ENCODE data around the gene MYOT. TPM values are rescaled to one million over a fixed set of nuclear protein-coding genes. Genes with fewer than 3 reads are reported as not detected.

The MYOT gene
- total and polyA plus RNA-seq, 12 donors = 6.4 to 180 (median 11.7) TPM

GRCh38 chr5:137894586-137894985 lies 26.9 kb downstream of the MYOT start:
- H3K36me3 ChIP-seq = no peaks in the 10 kb centered on the region
- H3K27me3 ChIP-seq = no peaks in the 10 kb centered on the region
- no peak overlapping the region for H3K27ac ChIP-seq
- TF ChIP-seq, protein P1, sequence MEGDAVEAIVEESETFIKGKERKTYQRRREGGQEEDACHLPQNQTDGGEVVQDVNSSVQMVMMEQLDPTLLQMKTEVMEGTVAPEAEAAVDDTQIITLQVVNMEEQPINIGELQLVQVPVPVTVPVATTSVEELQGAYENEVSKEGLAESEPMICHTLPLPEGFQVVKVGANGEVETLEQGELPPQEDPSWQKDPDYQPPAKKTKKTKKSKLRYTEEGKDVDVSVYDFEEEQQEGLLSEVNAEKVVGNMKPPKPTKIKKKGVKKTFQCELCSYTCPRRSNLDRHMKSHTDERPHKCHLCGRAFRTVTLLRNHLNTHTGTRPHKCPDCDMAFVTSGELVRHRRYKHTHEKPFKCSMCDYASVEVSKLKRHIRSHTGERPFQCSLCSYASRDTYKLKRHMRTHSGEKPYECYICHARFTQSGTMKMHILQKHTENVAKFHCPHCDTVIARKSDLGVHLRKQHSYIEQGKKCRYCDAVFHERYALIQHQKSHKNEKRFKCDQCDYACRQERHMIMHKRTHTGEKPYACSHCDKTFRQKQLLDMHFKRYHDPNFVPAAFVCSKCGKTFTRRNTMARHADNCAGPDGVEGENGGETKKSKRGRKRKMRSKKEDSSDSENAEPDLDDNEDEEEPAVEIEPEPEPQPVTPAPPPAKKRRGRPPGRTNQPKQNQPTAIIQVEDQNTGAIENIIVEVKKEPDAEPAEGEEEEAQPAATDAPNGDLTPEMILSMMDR (IDR thresholded peaks at IDR 0.05) = no peak
- DNase-seq (no peak), ATAC-seq (no peak)
- intact Hi-C loops (cut with DNase I) = loop anchor here in 1 of 10 donors (5.0 kb wide), 1 partner anchor 58 kb away; no protein-coding TSS in a partner anchor
- H3K4me3 ChIP-seq = no peak overlapping the region
- H3K9me3 ChIP-seq = no peaks in the 10 kb centered on the region
- peaks cover 0 to 14% (median 8%) of the 10 kb centered on the region in 9 donors for H3K4me1 ChIP-seq

DNA sequence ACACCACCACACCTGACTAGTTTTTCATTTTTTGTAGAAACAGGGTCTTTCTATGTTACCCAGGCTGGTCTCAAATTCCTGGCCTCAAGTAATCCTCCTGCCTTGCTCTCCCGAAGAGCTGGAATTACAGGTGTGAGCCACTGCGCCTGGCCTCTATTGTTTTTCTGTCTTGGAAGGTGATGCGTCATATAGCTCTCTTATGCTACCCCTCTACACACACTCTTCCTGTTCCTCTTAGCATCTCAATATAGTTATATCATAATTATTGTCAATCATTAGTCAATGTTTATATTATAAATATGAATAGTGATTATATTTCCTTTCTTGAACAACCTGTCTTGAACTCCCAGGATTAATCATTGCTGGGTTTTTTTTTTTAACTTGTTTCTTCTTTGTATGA lies 28.9 kb downstream of the MYOT start:
- Histone ChIP-seq H3K36me3 (no peaks in the 10 kb centered on the region), H3K4me1 (peaks cover 0 to 18% (median 12%) of the 10 kb centered on the region in 9 donors), H3K27ac (no peak overlapping the region), H3K9me3 (no peaks in the 10 kb centered on the region), H3K27me3 (no peaks in the 10 kb centered on the region), H3K4me3 (no peak overlapping the region)
- TF ChIP-seq, protein P1 (IDR thresholded peaks at IDR 0.05) = no peak
- 88 to 95% methylated on average over 3 of the region's 3 CpGs for WGBS, 2 donors
- no peak for DNase-seq
- no peak for ATAC-seq
- intact Hi-C loops (cut with DNase I) = no loop called here

- peaks cover 0 to 8% (median 0%) of the 10 kb centered on the region in 9 donors for H3K4me1 ChIP-seq
- H3K36me3 ChIP-seq = no peaks in the 10 kb centered on the region
- TF ChIP-seq, protein P1 (IDR thresholded peaks at IDR 0.05) = no peak
- H3K4me3 ChIP-seq = no peak overlapping the region
- 91 to 92% methylated on average over 3 of the region's 3 CpGs for WGBS, 2 donors
- no peak overlapping the region for H3K27ac ChIP-seq
- intact Hi-C loops (cut with DNase I) = no loop called here
- H3K27me3 ChIP-seq = no peaks in the 10 kb centered on the region
- DNase-seq (no peak), ATAC-seq (no peak)
- H3K9me3 ChIP-seq = no peaks in the 10 kb centered on the region
Observed at GRCh38 chr5:137899493-137899892, 31.8 kb downstream of the MYOT start.

- peak overlapping the region in 1 of 10 donors; percentile 11 for H3K4me3 ChIP-seq
- WGBS, 2 donors = 69 to 71% methylated on average over 5 of the region's 5 CpGs
- ATAC-seq (no peak), DNase-seq (no peak)
- H3K4me1 ChIP-seq = peaks cover 0 to 8% (median 0%) of the 10 kb centered on the region in 9 donors
- H3K27ac ChIP-seq = no peak overlapping the region
- TF ChIP-seq, protein P1 (IDR thresholded peaks at IDR 0.05) = no peak
- no peaks in the 10 kb centered on the region for H3K9me3 ChIP-seq
- intact Hi-C loops (cut with DNase I) = no loop called here
- no peaks in the 10 kb centered on the region for H3K36me3 ChIP-seq
- H3K27me3 ChIP-seq = no peaks in the 10 kb centered on the region
Observed at GRCh38 chr5:137901011-137901817, 33.6 kb downstream of the MYOT start.

All from heart right ventricle (tissue), 16 donors.